Measurements from ENCODE around the gene PTGR1. TPM values are rescaled to one million over a fixed set of nuclear protein-coding genes. Genes with fewer than 3 reads are reported as not detected.

The PTGR1 gene
- total RNA-seq: 10 to 100 TPM; 17.3 to 51.9 (median 41.9) TPM
- 10 to 100 TPM; 12.7 to 30.1 TPM for polyA plus RNA-seq
- long read RNA-seq, donor 1, transcript PTGR1-201 (10 exons, 1,223 nt): major isoform, 12 of 28 reads
- long read RNA-seq, donor 1, partial matches to known transcripts: 1 of 28 reads
- long read RNA-seq, donor 1, other reads (novel, unspliced or antisense): 9 of 28 reads
- long read RNA-seq, donor 2, transcript PTGR1-205 (10 exons, 1,407 nt): minor isoform, 30 of 111 reads
- long read RNA-seq, donor 2, transcript PTGR1-201 (10 exons, 1,223 nt): major isoform, 42 of 111 reads
- long read RNA-seq, donor 2, partial matches to known transcripts: 5 of 111 reads
- long read RNA-seq, donor 2, other reads (novel, unspliced or antisense): 25 of 111 reads
- long read RNA-seq, donor 3, transcript PTGR1-201 (10 exons, 1,223 nt): major isoform, 15 of 23 reads
- long read RNA-seq, donor 3, partial matches to known transcripts: 0 of 23 reads
- long read RNA-seq, donor 3, other reads (novel, unspliced or antisense): 5 of 23 reads

- H3K27me3 ChIP-seq: no peaks in the 10 kb centered on the region
- WGBS, 4 donors: 0 to 2% (median 1%) methylated on average over 34 to 64 of the region's 64 CpGs
- H3K27ac ChIP-seq: peak within 1 kb of the TSS; percentile 54 to 93 (median 86)
- peaks cover 0 to 29% (median 2%) of the 10 kb centered on the region in 12 donors for H3K4me1 ChIP-seq
- H3K9me3 ChIP-seq: no peaks in the 10 kb centered on the region
- peak; percentile 88 to 94 (median 91) for DNase-seq
- H3K36me3 ChIP-seq: peaks cover 0 to 30% (median 20%) of the 10 kb centered on the region in 9 donors
- peak; percentile 72 to 94 (median 92) for ATAC-seq
- TF ChIP-seq POLR2A (IDR thresholded peaks at IDR 0.05) (peak in 1 of 2 donors; percentile 47), CTCF (IDR thresholded peaks at IDR 0.05) (no peak)
- H3K4me3 ChIP-seq: peak within 1 kb of the TSS; percentile 68 to 92 (median 76)
- intact Hi-C loops (cut with DNase I): loop anchor here in 4 of 10 donors (2.0 to 10.0 kb wide), 8 partner anchors 31 to 483 kb away; partner anchors contain the start of genes DNAJC25 (in 3 of the 4) and UGCG (in 1 of the 4)
Measured at GRCh38 chr9:111599092-111599954, at the start of gene PTGR1. Gene PTGR1, minus strand, starts transcription at chr9:111599647. Its CDS starts 2,225 bp downstream, at chr9:111597422.

GRCh38 chr9:111649016-111649415, 49.6 kb upstream of the PTGR1 start:
- 93 to 98% (median 96%) methylated on average over 4 of the region's 4 CpGs for WGBS, 4 donors
- peaks cover 0 to 10% (median 0%) of the 10 kb centered on the region in 12 donors for H3K4me1 ChIP-seq
- H3K27me3 ChIP-seq: no peaks in the 10 kb centered on the region
- ATAC-seq (no peak), DNase-seq (no peak)
- peak overlapping the region in 1 of 12 donors; percentile 80 for H3K27ac ChIP-seq
- no peak for TF ChIP-seq POLR2A (IDR thresholded peaks at IDR 0.05)
- no peak for TF ChIP-seq CTCF (IDR thresholded peaks at IDR 0.05)
- intact Hi-C loops (cut with DNase I): no loop called here
- no peaks in the 10 kb centered on the region for H3K9me3 ChIP-seq
- peaks cover 0 to 63% (median 58%) of the 10 kb centered on the region in 9 donors for H3K36me3 ChIP-seq
- no peak overlapping the region for H3K4me3 ChIP-seq

GRCh38 chr9:111648066-111648465, 48.6 kb upstream of the PTGR1 start:
- Histone ChIP-seq H3K4me3 (no peak overlapping the region), H3K36me3 (peaks cover 0 to 60% (median 51%) of the 10 kb centered on the region in 9 donors), H3K27ac (peak overlapping the region in 1 of 12 donors; percentile 80), H3K9me3 (no peaks in the 10 kb centered on the region), H3K27me3 (no peaks in the 10 kb centered on the region), H3K4me1 (peaks cover 0 to 10% (median 0%) of the 10 kb centered on the region in 12 donors)
- TF ChIP-seq CTCF (IDR thresholded peaks at IDR 0.05) (no peak), POLR2A (IDR thresholded peaks at IDR 0.05) (no peak)
- 85 to 89% (median 87%) methylated on average over 4 of the region's 4 CpGs for WGBS, 4 donors
- ATAC-seq: no peak
- intact Hi-C loops (cut with DNase I): no loop called here
- DNase-seq: no peak
